GM12891 (cell line): ENCODE data around the gene LRP1.

ENCODE experiments used
- POLR2A ChIP-seq: IDR thresholded peaks from 2 replicates; pipeline ENCODE4 v1.6.1; 2011; ENCODE audit warnings: low read depth, low read length, control low read depth
- POLR2AphosphoS5 ChIP-seq: IDR thresholded peaks from 2 replicates; pipeline ENCODE4 v1.6.1; 2011; ENCODE audit warnings: low read depth, low read length, control low read depth
- SPI1 ChIP-seq: IDR thresholded peaks from 2 replicates; pipeline ENCODE4 v1.6.1; 2011; ENCODE audit warnings: low read depth, low read length, control low read depth
- TAF1 ChIP-seq: IDR thresholded peaks from 2 replicates; pipeline ENCODE4 v1.6.1; 2011; ENCODE audit warnings: low read depth, low read length, control low read depth

- no peak for TF ChIP-seq POLR2A
- no peak for TF ChIP-seq TAF1
- no peak for TF ChIP-seq SPI1
- no peak for TF ChIP-seq POLR2AphosphoS5
Measured at GRCh38 chr12:57237596-57237931, 109.3 kb downstream of the LRP1 start.
